GM21717 (cell line): ENCODE results near the gene SLC16A3.

Experiments used
- ATAC-seq: cut with Tn5 transposase; IDR thresholded peaks from one replicate; pipeline ENCODE4 v1.9.1; 2021; ENCODE audit warnings: mild to moderate bottlenecking, moderate library complexity; ENCODE audit not compliant: unreplicated experiment

The SLC16A3 gene

GRCh38 chr17:82221341-82221902 lies 7.4 kb upstream of the SLC16A3 start:
- ATAC-seq = no peak

DNA sequence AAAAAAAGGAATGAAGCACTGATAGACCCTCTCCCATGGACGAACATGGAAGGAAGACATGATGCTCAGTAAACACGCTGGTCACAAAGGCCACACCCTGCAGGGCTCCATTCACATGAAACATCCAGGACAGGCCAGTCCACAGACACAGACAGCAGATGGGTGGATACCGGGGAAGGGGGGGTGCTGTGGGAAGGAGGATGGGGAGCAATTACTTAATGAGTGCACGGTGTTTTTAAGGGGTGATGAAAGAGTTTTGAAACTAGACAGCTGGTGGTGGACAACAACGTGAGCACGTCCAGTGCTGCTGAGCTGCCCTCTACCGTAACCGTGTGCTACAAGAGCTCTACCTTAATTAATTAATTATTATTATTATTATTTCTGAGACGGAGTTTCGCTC lies 6.0 kb upstream of the SLC16A3 start:
- no peak for ATAC-seq

- no peak for ATAC-seq
Measured at GRCh38 chr17:82223517-82223916, 5.3 kb upstream of the SLC16A3 start.

GRCh38 chr17:82224666-82225065 lies 4.2 kb upstream of the SLC16A3 start:
- no peak for ATAC-seq

DNA sequence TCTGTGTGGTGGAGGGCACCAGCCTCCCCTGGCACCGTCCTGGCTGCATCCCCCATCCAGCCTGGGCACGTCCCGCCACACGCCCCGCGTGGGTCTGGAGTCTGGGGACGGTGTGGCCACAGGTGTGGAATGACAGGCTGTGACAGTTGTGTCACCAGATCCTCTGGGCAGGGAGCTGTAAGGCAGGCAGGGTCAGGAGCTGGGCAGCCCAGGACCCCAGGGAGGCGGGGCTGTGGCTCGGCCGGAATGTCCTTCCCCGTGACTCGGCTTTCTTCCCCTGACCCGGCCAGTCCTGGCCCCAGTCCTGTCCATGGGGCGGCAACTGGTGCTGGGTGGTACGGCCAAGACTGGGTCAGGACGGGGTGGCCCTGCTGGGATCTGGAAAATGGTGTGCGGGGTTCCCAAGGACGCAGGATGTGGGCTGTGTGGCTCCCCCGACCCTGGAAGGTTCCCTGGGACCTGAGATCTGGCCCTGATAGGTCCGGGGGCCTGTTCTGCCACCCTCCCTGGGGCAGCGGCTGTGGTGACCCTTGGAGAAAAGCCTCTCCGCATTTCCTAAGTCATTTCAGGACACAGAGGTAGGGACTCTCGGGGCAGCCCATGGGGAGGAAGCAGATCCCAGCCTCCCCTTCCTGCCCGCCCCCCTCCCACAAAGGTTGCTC lies 3.3 kb upstream of the SLC16A3 start:
- ATAC-seq = no peak

GRCh38 chr17:82226146-82226808 lies 2.6 kb upstream of the SLC16A3 start:
- ATAC-seq = no peak

GRCh38 chr17:82226809-82227628 lies 1.8 kb upstream of the SLC16A3 start:
- ATAC-seq = no peak

DNA sequence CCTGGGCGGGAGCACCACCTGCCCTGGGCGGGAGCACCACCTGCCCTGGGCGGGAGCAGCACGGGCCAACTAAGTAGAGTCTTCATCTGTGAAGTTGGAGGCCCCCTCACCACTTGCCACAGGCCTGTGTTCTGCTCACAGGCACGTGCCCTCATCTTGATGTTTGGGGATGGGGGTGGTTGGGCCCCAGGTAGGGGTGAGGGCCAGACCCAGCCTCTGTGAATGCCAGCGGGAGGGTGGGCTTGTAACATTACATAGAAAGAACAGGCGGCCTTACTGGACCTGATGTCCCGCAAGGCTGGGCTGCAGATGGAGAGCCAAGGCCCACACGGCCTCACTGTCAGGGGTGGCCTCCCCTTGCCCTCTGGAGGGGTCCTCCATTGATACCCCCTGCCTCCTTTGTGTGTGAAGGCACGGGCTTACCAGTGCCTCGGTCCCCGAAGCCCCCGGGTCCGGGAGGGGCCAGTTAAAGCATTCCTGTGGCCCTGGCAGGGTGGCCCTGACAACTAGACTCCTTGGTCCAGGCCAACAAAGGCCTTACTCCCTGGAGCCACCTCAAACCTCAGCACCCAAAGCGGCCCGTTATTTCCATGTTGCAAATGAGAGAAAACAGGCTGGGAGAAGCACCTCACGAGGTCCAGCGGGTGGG lies 1.1 kb upstream of the SLC16A3 start:
- ATAC-seq = no peak

- peak; percentile 31 for ATAC-seq
Measured at GRCh38 chr17:82228278-82228841, 482 bp upstream of the SLC16A3 start.

GRCh38 chr17:82229698-82230608 lies 1.1 kb downstream of the SLC16A3 start:
- ATAC-seq = no peak

DNA sequence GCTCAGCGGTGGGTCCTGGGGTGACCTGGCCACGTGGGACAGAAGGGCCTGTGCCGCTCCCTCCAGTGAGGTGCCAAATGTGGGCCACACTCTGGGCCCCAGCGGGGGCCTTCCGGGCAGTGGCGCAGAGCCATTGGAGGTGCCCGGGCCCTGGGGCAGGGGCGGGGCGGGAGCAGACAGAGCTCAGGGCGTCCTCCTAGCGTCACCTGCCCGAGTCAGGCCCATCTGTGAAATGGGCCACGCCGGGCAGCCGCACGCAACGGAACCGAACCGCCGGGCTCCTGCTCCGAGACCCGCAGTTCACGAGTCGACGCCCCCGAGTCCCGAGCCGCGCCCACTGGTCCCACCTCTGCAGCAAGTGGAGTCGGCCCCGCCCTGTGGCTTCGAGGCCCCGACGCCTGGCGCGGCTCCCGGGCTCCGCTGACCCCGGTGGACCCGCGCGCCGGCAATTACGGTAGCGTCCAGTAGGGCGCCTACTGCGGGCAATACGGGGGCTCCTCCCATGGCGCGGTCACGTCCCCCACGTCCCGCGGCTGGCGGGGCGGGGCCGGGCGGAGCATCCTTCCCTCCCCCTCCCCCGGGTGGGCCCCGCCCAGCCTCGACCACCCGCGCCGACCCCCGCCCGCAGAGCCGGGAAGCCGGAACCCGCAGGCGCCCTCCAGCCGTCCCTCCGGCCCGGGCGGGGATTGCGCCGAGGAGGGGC lies 1.9 kb downstream of the SLC16A3 start:
- peak; percentile 37 for ATAC-seq

GRCh38 chr17:82231312-82231561 lies 2.4 kb downstream of the SLC16A3 start:
- ATAC-seq = no peak

GRCh38 chr17:82231562-82232321 lies 2.9 kb downstream of the SLC16A3 start:
- ATAC-seq = peak; percentile 1

GRCh38 chr17:82232322-82232820 lies 3.5 kb downstream of the SLC16A3 start:
- ATAC-seq = no peak

GRCh38 chr17:82232876-82233785 lies 4.3 kb downstream of the SLC16A3 start:
- no peak for ATAC-seq

DNA sequence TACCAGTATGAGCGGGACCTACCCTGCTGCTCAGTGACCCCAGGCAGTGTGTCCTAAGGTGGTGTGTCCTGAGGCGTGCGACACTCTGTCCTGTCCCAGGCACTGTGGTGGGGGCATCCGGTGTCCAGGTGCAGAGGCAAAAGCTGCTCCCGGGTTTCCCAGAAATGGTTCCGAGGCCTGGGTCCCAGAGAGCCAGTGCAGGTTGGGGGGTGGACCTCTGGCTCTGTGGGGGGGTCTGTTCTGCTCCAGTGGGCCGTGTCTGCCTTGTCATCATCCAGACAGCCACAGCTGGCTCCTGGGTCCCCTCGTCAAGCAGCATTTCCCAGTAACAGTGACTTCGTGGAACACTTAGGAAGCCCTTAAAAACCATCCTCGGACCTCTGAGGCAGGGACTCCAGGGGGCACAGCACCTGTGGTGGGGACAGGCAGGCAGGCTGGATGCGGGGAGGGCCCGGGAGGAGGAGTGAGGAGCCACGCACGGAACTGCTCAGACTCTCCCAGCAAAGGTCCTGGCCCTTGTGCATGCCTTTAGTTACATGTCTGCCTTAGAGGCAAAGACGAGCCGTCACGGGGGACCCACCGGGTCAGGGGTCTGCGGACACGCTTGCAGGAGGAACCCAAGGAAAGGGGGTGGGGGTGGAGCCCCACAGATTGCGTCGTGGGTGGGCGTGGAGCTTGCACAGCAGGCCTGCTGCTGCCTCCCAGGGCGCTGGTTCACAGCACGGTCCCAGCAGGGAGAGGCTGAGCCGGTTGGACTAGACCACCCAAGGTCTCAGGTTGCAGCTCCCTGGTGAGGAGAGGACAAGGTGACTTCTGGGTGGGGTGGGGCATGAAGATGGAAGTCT lies 5.6 kb downstream of the SLC16A3 start:
- ATAC-seq = no peak
